Fibroblast of lung (primary cell): ENCODE data around the gene TMEM11. TPM values are rescaled to one million over a fixed set of nuclear protein-coding genes. Genes with fewer than 3 reads are reported as not detected.
A peak's percentile ranks its signal among the peaks of the same experiment; 100 is the strongest.
"Not testable (repeated sequence)": the region's sequence is repeated elsewhere in the genome, so short reads cannot be mapped to it uniquely, and the experiment has no call there.

Source experiments
- DNase-seq, 2 donors: peaks; one replicate each; pipeline versions ENCODE4 v3.0.0 to v3.0.0-alpha.2; 2010; ENCODE audit warnings: low read depth in 2 of 2
- H2AFZ ChIP-seq: 2 replicates; pipeline ENCODE4 v1.5.1; 2012; ENCODE audit warnings: low read length, control low read depth, inconsistent platforms
- H3K27ac ChIP-seq: 2 replicates; pipeline ENCODE4 v1.5.1; 2011; ENCODE audit warnings: low read length, control low read depth; ENCODE audit not compliant: insufficient read depth
- H3K27me3 ChIP-seq: 2 replicates; pipeline ENCODE4 v1.5.1; 2011; ENCODE audit warnings: mild to moderate bottlenecking, low read length; ENCODE audit not compliant: control insufficient read depth, insufficient read depth
- H3K36me3 ChIP-seq: 2 replicates; pipeline ENCODE4 v1.5.1; 2011; ENCODE audit warnings: low read length; ENCODE audit not compliant: control insufficient read depth, insufficient read depth
- H3K4me1 ChIP-seq: 2 replicates; pipeline ENCODE4 v1.5.1; 2011; ENCODE audit warnings: low read length; ENCODE audit not compliant: control insufficient read depth, insufficient read depth; ENCODE audit errors: extremely low read depth
- H3K4me2 ChIP-seq: 2 replicates; pipeline ENCODE4 v1.5.1; 2011; ENCODE audit warnings: low read length, control low read depth; ENCODE audit not compliant: insufficient read depth; ENCODE audit errors: extremely low read depth
- H3K4me3 ChIP-seq, 4 experiments: fragments of 200-600 bp in 1 of 4; sonication (generic) in 1 of 4; replicated peaks in 1 of 4; 2 replicates each; pipeline ENCODE4 v1.5.1; 2011 to 2016; ENCODE audit warnings: low read length in 4 of 4, low read depth in 3 of 4, mild to moderate bottlenecking in 3 of 4, control low read depth in 2 of 4, inconsistent platforms in 1 of 4, mixed read lengths in 1 of 4; ENCODE audit not compliant: insufficient read depth in 1 of 4; ENCODE audit errors: control extremely low read depth in 1 of 4
- H3K79me2 ChIP-seq: 2 replicates; pipeline ENCODE4 v1.5.1; 2012; ENCODE audit warnings: mild to moderate bottlenecking, low read length, inconsistent platforms; ENCODE audit not compliant: control insufficient read depth, insufficient read depth
- H3K9ac ChIP-seq: 2 replicates; pipeline ENCODE4 v1.5.1; 2011; ENCODE audit warnings: mild to moderate bottlenecking, low read length, control low read depth; ENCODE audit not compliant: insufficient read depth
- H3K9me3 ChIP-seq: 2 replicates; pipeline ENCODE4 v1.5.1; 2012; ENCODE audit warnings: low read depth, low read length; ENCODE audit not compliant: control insufficient read depth, insufficient read depth
- H4K20me1 ChIP-seq: 2 replicates; pipeline ENCODE4 v1.5.1; 2011; ENCODE audit warnings: low read length; ENCODE audit not compliant: control insufficient read depth, insufficient read depth; ENCODE audit errors: extremely low read depth
- CTCF ChIP-seq, 2 donors: IDR thresholded peaks in 1 of 2; conservative IDR thresholded peaks in 1 of 2; 1 replicate in 1 of 2; 2 replicates in 1 of 2; pipeline ENCODE4 v1.5.1; 2011 to 2012; ENCODE audit warnings: low read length in 2 of 2, control low read depth in 1 of 2, inconsistent platforms in 1 of 2, low read depth in 1 of 2, mild to moderate bottlenecking in 1 of 2
- EZH2 ChIP-seq: IDR thresholded peaks from 2 replicates; pipeline ENCODE4 v1.5.1; 2012; ENCODE audit warnings: low read length, control low read depth, mild to moderate bottlenecking; ENCODE audit errors: missing control alignments
- polyA plus RNA-seq, 2 donors: library from polyadenylated mRNA; depleted of rRNA in 1 of 2; stranded (reverse) in 1 of 2; unstranded in 1 of 2; fragments of >200 nt; gene quantifications; 2 replicates each; pipeline ENCODE4 v1.2.1, GENCODE V29; 2011 to 2012; ENCODE audit warnings: missing spikeins in 1 of 2
- total RNA-seq: library from RNA; depleted of rRNA; stranded (reverse); fragments of >200 nt; gene quantifications from 2 replicates; pipeline ENCODE4 v1.2.1, GENCODE V29; 2014

The TMEM11 gene
- total and polyA plus RNA-seq, 2 donors (not counting 1 experiment from before 2014, with no cell fraction given), result 21.5 to 41.1 TPM

- peaks cover 12% of the 10 kb centered on the region for H3K36me3 ChIP-seq
- H3K4me3 ChIP-seq, result peak overlapping the region in 1 of 4 experiments; percentile 29
- no peak overlapping the region for H3K9ac ChIP-seq
- no peaks in the 10 kb centered on the region for H3K27me3 ChIP-seq
- TF ChIP-seq CTCF (conservative IDR thresholded peaks at IDR 0.05 in 1 of 2, IDR thresholded peaks at IDR 0.05 in 1 of 2; ENCODE audit: low read depth in 1 of 2, low read length in 2 of 2) (no peak), EZH2 (no peak)
- peak overlapping the region; percentile 53 for H3K4me2 ChIP-seq
- no peaks in the 10 kb centered on the region for H4K20me1 ChIP-seq
- no peaks in the 10 kb centered on the region for H3K4me1 ChIP-seq
- no peak overlapping the region for H3K27ac ChIP-seq
- peaks cover 8% of the 10 kb centered on the region for H3K79me2 ChIP-seq
- DNase-seq, result peak in 1 of 2 donors; percentile 40
- H2AFZ ChIP-seq, result no peak overlapping the region
- H3K9me3 ChIP-seq, result no peaks in the 10 kb centered on the region
Observed at GRCh38 chr17:21194226-21194625, 19.7 kb downstream of the TMEM11 start.

- H3K9me3 ChIP-seq, result no peaks in the 10 kb centered on the region
- peaks cover 6% of the 10 kb centered on the region for H3K36me3 ChIP-seq
- no peak for TF ChIP-seq CTCF (conservative IDR thresholded peaks at IDR 0.05 in 1 of 2, IDR thresholded peaks at IDR 0.05 in 1 of 2; ENCODE audit: low read depth in 1 of 2, low read length in 2 of 2)
- peaks cover 2% of the 10 kb centered on the region for H3K79me2 ChIP-seq
- H3K27me3 ChIP-seq, result no peaks in the 10 kb centered on the region
- no peak overlapping the region for H2AFZ ChIP-seq
- no peak overlapping the region for H3K4me3 ChIP-seq
- no peak overlapping the region for H3K9ac ChIP-seq
- no peaks in the 10 kb centered on the region for H3K4me1 ChIP-seq
- no peak for DNase-seq
- H3K27ac ChIP-seq, result no peak overlapping the region
- no peak overlapping the region for H3K4me2 ChIP-seq
- no peaks in the 10 kb centered on the region for H4K20me1 ChIP-seq
Observed at GRCh38 chr17:21193031-21193430, 20.9 kb downstream of the TMEM11 start.

GRCh38 chr17:21192414-21192813, 21.5 kb downstream of the TMEM11 start:
- not testable (repeated sequence) for H3K9ac ChIP-seq, H3K27me3 ChIP-seq, H3K36me3 ChIP-seq, H3K27ac ChIP-seq, H2AFZ ChIP-seq, H3K79me2 ChIP-seq, H3K4me2 ChIP-seq, DNase-seq, H4K20me1 ChIP-seq, H3K4me3 ChIP-seq, H3K4me1 ChIP-seq, H3K9me3 ChIP-seq
